ENCODE data around the gene LACTB. TPM values are rescaled to one million over a fixed set of nuclear protein-coding genes. Genes with fewer than 3 reads are reported as not detected.

Gene LACTB
- total and polyA plus RNA-seq, 2 of the 13 experiments (the other 11 are each of a cell fraction or from before 2014, with no cell fraction given), result 14.8 to 23.0 TPM

- no peak for FAIRE-seq
- peak; percentile 51; the same call in 1 of the 2 replicates for TF ChIP-seq ZNF12 (CRISPR knock-in tag; IDR thresholded peaks at IDR 0.05)
- TF ChIP-seq FOXK1 (CRISPR knock-in tag; IDR thresholded peaks at IDR 0.05; ENCODE audit: borderline replicate concordance, low read depth), result no peak
- Histone ChIP-seq H3K9ac (ENCODE audit: insufficient read depth, low read depth, low read length) (no peak overlapping the region), H3K9me3 (ENCODE audit: low read length) (no peaks in the 10 kb centered on the region), H4K20me1 (ENCODE audit: insufficient read depth, low read length) (no peaks in the 10 kb centered on the region), H3K4me3 (replicated peaks in 1 of 3; ENCODE audit: insufficient read depth in 1 of 3, low read depth in 2 of 3, low read length in 3 of 3) (no peak overlapping the region), H3K4me2 (ENCODE audit: low read depth, low read length) (no peak overlapping the region), H3K27ac (ENCODE audit: extremely low read length, insufficient read depth, low read length) (no peak overlapping the region), H3K27me3 (ENCODE audit: control insufficient read depth in 1 of 2, insufficient read depth in 2 of 2, low read length in 2 of 2) (no peaks in the 10 kb centered on the region), H3K4me1 (ENCODE audit: insufficient read depth, low read length) (peaks cover 64% of the 10 kb centered on the region), H2AFZ (ENCODE audit: low read length) (no peak overlapping the region), H3K79me2 (ENCODE audit: insufficient read depth, low read length) (no peaks in the 10 kb centered on the region), H3K36me3 (replicated peaks in 1 of 2; ENCODE audit: control insufficient read depth in 1 of 2, insufficient read depth in 2 of 2, low read length in 2 of 2) (no peaks in the 10 kb centered on the region)
- in situ Hi-C loops (cut with HindIII; ENCODE audit: extremely low pct_ligation_motif_present, low pct_unique_long_range_greater_than_20kb) (no loop called here), intact Hi-C loops (cut with micrococcal nuclease; ENCODE audit: unreplicated experiment) (no loop called here)
- CTCF ChIA-PET (ENCODE audit: low intra/inter-chr PET ratio, low total read pairs), result no interaction called here
- POLR2A ChIA-PET, result interaction anchor here (0.7 to 3.3 kb wide), 3 partner anchors 9 to 47 kb away, joined by 3 to 20 read pairs (median 15); partner anchors contain the start of gene RPS27L
- BruUV-seq (replicated peaks), result no TSS peak
- WGBS (ENCODE audit: low lambda C conversion rate), result 79% methylated on average over 2 of the region's 3 CpGs
- ATAC-seq, result no peak
- no peak for DNase-seq (ENCODE audit: low spot score)
Observed at GRCh38 chr15:63110428-63111026, 11.1 kb upstream of the LACTB start.

- Histone ChIP-seq H3K27ac (ENCODE audit: extremely low read length, insufficient read depth, low read length) (no peak overlapping the region), H3K4me3 (replicated peaks in 1 of 3; ENCODE audit: insufficient read depth in 1 of 3, low read depth in 2 of 3, low read length in 3 of 3) (no peak overlapping the region), H3K36me3 (replicated peaks in 1 of 2; ENCODE audit: control insufficient read depth in 1 of 2, insufficient read depth in 2 of 2, low read length in 2 of 2) (no peaks in the 10 kb centered on the region), H3K4me2 (ENCODE audit: low read depth, low read length) (no peak overlapping the region), H3K79me2 (ENCODE audit: insufficient read depth, low read length) (no peaks in the 10 kb centered on the region), H3K9ac (ENCODE audit: insufficient read depth, low read depth, low read length) (no peak overlapping the region), H3K9me3 (ENCODE audit: low read length) (no peaks in the 10 kb centered on the region), H4K20me1 (ENCODE audit: insufficient read depth, low read length) (no peaks in the 10 kb centered on the region), H2AFZ (ENCODE audit: low read length) (no peak overlapping the region), H3K4me1 (ENCODE audit: insufficient read depth, low read length) (peaks cover 61% of the 10 kb centered on the region), H3K27me3 (ENCODE audit: control insufficient read depth in 1 of 2, insufficient read depth in 2 of 2, low read length in 2 of 2) (no peaks in the 10 kb centered on the region)
- BruUV-seq (replicated peaks), result no TSS peak
- DNase-seq (ENCODE audit: low spot score) (no peak), FAIRE-seq (no peak), ATAC-seq (no peak)
- ChIA-PET CTCF (ENCODE audit: low intra/inter-chr PET ratio, low total read pairs) (no interaction called here), POLR2A (interaction anchor here (1.0 kb wide), 1 partner anchor 46 kb away, joined by 4 read pairs; the partner anchor contains the start of gene RPS27L)
- intact Hi-C loops (cut with micrococcal nuclease; ENCODE audit: unreplicated experiment) (no loop called here), in situ Hi-C loops (cut with HindIII; ENCODE audit: extremely low pct_ligation_motif_present, low pct_unique_long_range_greater_than_20kb) (no loop called here)
- TF ChIP-seq THAP11 (CRISPR knock-in tag; IDR thresholded peaks at IDR 0.05) (no peak), SP5 (CRISPR knock-in tag; IDR thresholded peaks at IDR 0.05; ENCODE audit: borderline replicate concordance, low read depth) (peak; percentile 53; the same call in 1 of the 2 replicates)
Observed at GRCh38 chr15:63111481-63111880, 10.2 kb upstream of the LACTB start.

Measured in HepG2 (cell line).